ENCODE data around the gene HEATR1.
"Not testable (repeated sequence)": the region's sequence is repeated elsewhere in the genome, so short reads cannot be mapped to it uniquely, and the experiment has no call there.

Gene HEATR1

GRCh38 chr1:236603991-236604904 lies at the start of gene HEATR1:
HEATR1 (minus strand) TSS chr1:236604516; CDS start chr1:236604095, 421 bp downstream.
- DNase-seq: peak; percentile 85

- DNase-seq: no peak
These were observed 40.8 kb upstream of the HEATR1 start for GRCh38 chr1:236645016-236645680.

GRCh38 chr1:236642763-236643162 lies 38.4 kb upstream of the HEATR1 start:
- no peak for DNase-seq

GRCh38 chr1:236639686-236640085 lies 35.4 kb upstream of the HEATR1 start:
- DNase-seq: no peak

- no peak for DNase-seq
These were observed 34.6 kb upstream of the HEATR1 start for GRCh38 chr1:236638945-236639344.

GRCh38 chr1:236636017-236636416 lies 31.7 kb upstream of the HEATR1 start:
- DNase-seq: no peak

GRCh38 chr1:236627727-236628408 lies 23.6 kb upstream of the HEATR1 start:
- no peak for DNase-seq

GRCh38 chr1:236623371-236624166 lies 19.3 kb upstream of the HEATR1 start:
- no peak for DNase-seq

GRCh38 chr1:236622407-236622806 lies 18.1 kb upstream of the HEATR1 start:
- DNase-seq: no peak

GRCh38 chr1:236619398-236619797 lies 15.1 kb upstream of the HEATR1 start:
- no peak for DNase-seq

- no peak for DNase-seq
These were observed 14.2 kb upstream of the HEATR1 start for GRCh38 chr1:236618507-236618906.

- no peak for DNase-seq
These were observed 11.3 kb upstream of the HEATR1 start for GRCh38 chr1:236615399-236616148.

GRCh38 chr1:236612349-236612748 lies 8.0 kb upstream of the HEATR1 start:
- DNase-seq: no peak

GRCh38 chr1:236608930-236609726 lies 4.8 kb upstream of the HEATR1 start:
- no peak for DNase-seq

- DNase-seq: not testable (repeated sequence)
These were observed 3.3 kb upstream of the HEATR1 start for GRCh38 chr1:236607597-236607996.

GRCh38 chr1:236604905-236605806 lies 840 bp upstream of the HEATR1 start:
- DNase-seq: no peak

GRCh38 chr1:236602171-236602570 lies 2.1 kb downstream of the HEATR1 start:
- no peak for DNase-seq

GRCh38 chr1:236590553-236591150 lies 13.7 kb downstream of the HEATR1 start:
- no peak for DNase-seq

GRCh38 chr1:236589531-236589930 lies 14.8 kb downstream of the HEATR1 start:
- no peak for DNase-seq

- no peak for DNase-seq
These were observed 22.8 kb downstream of the HEATR1 start for GRCh38 chr1:236581528-236581927.
